HG03095 (cell line): ENCODE data around the gene CDC42SE2.
"Not testable (repeated sequence)": the region's sequence is repeated elsewhere in the genome, so short reads cannot be mapped to it uniquely, and the experiment has no call there.

ENCODE experiments used
- ATAC-seq: cut with Tn5 transposase; IDR thresholded peaks from one replicate; pipeline ENCODE4 v1.9.1; 2021; ENCODE audit warnings: moderate library complexity; ENCODE audit not compliant: unreplicated experiment

Gene CDC42SE2

DNA sequence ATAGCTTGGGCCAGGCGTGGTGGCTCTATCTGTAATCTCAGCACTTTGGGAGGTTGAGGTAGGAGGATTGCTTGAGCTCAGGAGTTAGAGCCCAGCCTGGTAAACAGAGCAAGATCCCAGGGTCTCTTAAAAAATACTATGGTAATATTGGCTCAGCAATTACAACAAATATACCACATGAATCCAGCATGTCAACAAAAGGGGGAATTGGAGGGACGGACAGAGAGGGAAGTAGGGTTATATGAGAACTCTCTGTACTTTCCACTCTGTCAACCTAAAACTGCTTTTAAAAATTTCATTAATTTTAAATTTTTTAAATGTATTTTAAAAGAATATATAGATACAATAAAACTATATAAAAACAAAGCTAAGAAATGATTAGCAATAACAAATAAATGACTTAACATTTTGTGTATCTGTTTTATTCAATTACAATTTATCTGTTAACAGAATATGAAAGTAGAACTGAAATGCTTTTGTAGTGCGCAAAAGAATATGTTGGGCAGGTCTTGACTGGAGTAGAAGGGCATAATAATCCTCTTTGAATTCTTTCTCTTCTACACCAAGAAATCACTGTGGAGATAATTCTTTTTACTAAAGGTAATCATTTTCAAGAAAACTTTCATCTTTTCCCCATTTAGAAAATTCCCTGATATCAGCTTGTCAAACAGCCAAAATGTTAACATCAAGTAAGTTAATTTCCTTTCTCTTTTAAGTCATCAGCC is 12.9 kb upstream of the CDC42SE2 start:
- no peak for ATAC-seq

DNA sequence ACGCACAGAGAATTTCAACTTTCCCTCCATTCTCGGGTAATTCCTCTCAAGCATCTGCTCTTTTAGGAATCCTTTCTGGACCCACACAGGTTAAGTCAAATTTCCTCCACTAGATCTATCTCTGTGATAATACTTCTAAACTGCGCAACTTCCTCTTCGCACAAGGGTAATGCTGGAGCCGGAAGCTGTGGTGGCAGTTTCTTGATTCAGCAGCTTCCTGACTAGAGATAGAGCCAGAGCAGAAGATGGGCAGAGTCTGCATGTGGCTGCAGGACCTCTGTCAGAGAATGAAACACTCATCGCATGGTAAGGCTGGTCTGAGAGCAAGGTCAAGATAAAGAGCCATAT is 11.1 kb upstream of the CDC42SE2 start:
- peak; percentile 85 for ATAC-seq

DNA sequence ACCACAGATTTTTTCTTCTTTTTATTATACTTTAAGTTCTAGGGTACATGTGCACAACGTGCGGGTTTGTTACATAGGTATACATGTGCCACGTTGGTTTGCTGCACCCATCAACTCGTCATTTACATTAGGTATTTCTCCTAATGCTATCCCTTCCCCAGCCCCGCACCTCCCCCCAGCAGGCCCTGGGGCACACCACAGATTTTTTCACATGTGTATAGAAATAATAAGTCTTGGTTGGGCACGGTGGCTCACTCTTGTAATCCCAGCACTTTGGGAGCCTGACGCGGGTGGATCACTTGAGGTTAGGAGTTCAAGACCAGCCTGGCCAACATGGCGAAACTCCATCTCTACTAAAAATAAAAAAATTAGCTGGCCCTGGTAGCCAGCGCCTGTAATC is 9.8 kb upstream of the CDC42SE2 start:
- ATAC-seq = not testable (repeated sequence)

DNA sequence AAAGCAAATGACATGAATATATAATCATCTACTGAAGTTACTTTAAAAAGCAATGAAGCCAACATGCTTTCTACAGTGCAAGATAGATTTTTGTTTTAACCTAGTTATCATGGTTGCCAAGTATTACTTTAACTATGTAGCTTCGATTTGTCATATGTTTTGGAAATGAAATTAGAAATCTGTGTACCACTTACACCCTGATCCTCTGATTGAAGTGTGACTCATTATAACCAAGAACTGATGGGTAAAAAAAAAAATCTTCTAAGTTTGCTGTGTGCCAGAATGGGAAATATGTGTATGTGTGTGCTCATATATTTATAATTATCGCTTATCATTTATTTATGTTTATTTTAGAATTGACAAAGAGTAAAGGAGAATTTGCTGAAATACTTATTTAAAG is 9.1 kb upstream of the CDC42SE2 start:
- ATAC-seq = no peak

DNA sequence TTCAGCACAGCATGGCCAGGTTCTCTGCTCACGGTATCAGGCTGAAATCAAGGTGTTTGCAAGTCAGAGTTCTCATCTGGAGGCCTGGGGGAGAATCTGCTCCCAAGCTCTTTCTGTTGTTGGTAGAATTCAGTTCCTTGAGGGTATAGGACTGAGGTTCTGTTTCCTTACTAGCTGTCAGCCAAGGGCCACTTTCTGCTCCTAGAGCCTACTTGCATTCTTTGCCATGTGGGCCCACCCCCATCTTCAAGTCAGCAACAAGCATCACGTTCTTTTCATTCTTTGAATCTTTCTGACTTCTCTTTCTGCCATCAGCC is 7.4 kb upstream of the CDC42SE2 start:
- ATAC-seq = no peak

DNA sequence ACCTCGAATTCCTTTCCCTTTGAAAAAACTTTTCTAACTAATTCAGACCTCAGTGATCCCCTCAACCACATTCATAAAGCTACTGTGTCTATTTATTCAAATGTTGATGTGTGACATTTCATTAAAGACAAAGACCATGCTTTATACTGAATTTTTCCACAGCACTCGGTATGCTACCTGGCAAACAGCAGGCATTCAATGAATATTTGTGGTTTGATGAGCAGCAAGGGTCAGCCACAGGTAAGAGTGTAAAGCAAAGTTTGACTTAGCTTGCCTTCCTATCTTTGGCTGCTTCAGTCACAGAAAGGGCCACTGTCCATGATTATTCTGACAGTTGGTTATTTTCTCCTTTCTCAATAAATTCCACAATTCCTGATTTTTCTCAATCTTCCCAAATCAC is 5.1 kb upstream of the CDC42SE2 start:
- ATAC-seq = no peak

DNA sequence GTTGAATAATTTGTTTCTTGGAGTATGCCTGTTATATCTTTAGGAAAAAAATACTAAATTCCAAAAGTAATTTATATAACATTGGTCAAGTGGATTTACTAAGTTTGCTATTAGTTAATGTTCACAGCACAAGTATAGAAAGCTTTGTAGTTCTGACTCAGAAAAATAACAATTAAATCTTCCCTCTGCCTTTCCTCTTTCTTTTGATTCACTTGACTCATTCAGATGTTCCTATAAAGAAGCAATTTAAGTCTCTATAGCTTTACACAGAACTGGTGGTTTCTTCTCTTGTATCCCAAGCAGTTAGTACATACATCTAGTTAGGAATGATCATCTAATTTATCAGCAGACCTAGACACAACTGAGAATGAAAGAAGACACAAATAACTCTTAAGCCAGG is 4.5 kb upstream of the CDC42SE2 start:
- ATAC-seq = no peak

DNA sequence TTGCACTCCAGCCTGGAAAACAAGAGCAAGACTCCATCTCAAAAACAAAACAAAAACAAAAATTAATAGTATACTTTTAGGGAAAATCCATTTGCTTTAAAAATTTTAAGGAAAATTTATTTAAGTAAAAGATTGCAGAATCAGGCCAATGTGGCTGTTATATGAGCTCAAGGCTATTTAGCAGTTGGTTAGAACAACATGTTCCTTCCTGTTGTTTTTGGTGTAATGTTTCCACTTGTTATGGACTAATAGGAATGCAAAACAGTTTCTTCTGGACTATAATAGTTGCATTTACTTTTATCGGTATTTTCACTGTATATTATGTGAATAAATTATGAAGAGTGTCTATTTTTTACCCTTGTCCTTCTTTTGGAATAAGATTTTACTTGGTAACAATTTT is 3.0 kb upstream of the CDC42SE2 start:
- ATAC-seq = no peak

DNA sequence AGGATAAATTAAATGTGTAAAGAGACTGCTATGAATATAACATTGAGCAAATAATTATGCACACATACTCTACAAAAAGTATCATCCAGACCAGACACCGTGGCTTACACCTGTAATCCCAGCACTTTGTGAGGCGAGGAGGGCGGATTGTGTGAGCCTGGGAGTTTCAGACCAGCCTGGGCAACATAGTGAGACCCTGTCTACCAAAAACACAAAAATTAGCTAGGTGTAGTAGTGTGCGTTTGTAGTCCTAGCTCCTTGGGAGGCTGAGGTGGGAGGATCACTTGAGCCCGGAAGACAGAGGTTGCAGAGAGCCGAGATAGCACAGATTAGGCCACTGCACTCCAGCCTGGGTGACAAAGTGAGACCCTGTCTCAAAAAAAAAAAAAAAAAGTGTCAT is 2.4 kb upstream of the CDC42SE2 start:
- no peak for ATAC-seq

DNA sequence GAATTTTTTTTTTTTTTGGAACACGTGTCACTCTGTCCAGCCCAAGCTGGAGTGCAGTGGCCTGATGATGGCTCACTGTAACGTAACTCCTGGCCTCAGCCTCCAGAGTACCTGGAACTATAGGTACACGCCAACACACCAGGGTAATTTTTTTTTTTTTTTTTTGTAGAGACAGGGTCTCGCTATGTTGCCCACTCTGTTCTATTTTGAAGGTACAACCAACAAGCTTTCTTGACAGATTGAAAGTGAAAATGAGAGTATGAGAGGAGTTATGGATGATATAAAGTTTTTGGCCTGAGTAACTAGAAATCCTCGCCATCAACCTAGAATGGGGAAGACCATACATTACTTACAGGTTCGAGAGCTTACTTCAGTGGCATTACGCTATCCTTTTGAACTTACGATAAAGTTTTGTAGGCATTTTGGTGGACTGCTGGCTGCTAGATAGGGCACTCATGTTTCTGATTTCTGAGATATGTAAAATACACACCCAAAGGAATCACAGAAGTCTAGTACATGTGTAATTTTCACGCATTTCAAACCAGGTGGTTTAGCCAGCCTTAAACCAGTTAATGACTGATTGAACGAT is 806 bp upstream of the CDC42SE2 start:
- ATAC-seq = peak; percentile 0

DNA sequence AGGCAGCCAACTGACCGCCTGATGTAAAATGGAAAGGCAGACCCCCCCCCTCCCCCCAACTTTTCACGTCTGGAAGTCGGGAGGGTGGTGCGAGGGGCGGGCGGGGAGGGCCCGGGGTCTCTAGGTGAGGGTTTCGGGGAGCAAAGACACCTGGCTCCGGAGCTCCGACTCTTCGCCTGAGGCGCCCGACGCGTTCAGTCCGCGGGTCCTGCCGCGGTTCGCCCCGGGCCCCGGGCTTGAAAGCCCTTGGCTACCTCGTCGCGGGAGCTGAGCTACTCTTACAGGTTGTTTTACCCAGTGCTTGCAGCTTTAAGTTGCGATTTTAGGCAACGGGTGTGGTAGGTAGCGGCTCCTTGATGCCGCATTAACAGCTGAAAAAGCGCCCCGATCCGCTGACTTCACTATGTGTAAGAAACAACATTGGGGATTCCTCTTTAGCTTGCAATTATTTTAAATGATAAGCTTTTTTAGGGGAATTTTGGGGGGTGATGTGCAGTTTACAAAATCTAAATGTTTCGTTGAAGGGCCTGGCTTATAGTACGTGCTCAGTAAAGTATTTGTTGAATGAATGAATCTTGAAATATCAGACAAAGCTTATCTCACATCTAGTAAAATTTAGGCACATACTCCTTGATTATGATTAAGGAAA is 722 bp downstream of the CDC42SE2 start:
- no peak for ATAC-seq

DNA sequence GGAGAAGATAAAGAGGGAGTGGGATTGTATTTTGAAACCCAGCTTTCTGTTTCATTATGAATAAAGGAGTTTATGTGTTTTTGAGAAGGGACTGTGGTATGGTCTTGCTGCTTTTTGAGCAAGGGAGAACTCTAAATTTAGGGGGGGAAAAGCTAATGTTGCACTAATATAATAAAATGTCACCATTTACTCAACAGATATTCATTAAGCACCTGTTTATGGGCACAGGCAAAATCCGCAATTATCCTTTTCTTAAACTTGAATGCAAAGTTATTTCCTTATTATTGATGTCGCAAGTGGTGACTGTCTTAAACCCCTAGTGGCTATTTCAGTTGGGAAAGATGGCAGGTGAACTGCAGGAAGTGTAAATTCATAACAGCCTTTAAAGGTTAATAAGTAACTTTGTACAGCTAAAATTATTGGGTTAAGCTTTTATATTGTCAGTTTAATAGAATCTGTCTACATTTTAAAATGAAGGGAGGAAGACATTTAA is 1.5 kb downstream of the CDC42SE2 start:
- peak; percentile 25 for ATAC-seq

DNA sequence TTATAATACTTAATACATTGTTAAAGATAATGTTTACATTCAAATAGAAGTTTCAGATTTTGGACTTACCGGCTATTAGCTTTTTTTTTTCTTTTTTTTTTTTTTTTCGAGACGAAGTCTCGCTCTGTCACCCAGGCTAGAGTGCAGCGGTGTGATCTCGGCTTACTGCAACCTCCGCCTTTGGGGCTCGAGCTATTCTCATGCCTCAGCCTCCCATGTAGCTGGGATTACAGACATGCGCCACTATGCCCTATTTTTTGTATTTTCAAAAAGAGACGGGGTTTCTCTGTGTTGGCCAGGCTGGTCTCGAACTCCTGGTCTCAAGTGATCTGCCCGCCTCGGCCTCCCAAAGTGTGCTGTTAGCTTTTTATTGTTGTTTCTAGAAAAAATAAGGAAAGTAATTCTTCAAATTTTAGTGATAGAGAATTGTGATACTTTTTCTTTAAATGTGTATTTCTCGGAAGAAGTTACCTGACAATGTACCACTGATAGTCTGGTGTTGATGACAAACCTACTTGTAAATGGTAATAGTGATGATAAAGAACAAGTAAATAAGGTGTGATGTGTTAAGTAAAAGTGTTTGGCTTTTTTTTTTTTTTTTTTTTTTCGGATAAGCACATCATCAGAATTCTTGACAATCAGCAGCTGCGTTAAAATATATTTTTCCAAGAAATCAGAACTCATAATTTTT is 2.7 kb downstream of the CDC42SE2 start:
- no peak for ATAC-seq

DNA sequence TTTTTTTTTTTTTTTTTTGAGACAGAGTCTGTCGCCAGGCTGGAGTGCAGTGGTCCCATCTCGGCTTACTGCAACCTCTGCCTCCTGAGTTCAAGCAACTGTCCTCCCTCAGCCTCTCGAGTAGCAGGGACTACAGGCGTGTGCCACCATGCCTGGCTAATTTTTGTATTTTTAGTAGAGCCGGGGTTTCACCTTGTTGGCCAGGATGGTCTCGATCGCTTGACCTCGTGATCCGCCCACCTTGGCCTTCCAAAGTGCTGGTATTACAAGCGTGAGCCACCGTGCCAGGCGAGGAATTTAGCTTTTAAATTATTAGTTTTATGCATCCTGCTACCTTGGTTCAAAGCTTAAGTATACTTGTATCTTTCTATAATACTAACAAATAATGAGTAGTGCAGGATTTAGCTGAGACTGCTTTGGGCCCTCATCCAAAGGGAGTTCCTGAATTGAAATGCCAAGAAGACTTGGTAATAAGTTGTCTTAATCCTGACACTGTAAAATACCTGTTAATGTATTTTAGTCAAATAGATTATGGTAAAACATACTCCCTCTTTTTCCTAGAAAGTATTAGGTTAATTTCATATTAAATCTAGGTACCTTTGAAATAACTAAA is 5.0 kb downstream of the CDC42SE2 start:
- no peak for ATAC-seq

DNA sequence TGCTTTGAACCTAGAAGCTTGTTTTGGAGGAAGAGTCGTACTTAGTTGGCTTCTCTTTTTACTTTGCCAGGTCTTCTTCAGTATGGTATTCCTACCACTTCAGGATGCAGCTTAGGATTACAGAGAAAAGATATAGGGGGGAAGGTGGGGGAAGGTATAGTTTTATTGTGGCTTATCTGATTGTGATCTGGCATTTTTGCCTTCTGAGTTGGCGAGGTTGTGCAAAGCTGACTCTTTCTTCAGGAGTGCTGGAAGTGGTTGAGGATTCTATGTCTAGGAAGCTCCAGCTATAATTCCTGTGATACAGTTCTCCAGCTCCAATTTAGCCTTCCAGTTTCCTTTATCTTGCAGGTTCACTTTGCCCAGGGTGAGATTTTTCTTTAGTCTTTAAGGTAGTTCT is 7.0 kb downstream of the CDC42SE2 start:
- ATAC-seq = no peak

DNA sequence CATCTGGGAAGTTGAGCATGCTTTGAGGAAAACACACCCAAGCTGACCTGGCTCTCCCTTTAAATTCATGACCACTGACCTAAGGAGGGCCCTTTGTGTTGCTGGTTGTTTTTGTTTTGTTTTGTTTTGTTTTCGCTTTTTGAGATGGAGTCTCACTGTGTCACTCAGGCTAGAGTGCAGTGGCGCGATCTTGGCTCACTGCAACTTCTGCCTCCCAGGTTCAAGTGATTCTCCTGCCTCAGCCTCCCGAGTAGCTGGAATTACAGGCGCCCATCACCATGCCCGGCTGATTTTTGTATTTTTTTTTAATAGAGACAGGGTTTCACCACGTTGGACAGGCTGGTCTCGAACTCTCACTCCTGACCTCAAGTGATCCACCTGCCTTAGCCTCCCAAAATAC is 8.0 kb downstream of the CDC42SE2 start:
- not testable (repeated sequence) for ATAC-seq

DNA sequence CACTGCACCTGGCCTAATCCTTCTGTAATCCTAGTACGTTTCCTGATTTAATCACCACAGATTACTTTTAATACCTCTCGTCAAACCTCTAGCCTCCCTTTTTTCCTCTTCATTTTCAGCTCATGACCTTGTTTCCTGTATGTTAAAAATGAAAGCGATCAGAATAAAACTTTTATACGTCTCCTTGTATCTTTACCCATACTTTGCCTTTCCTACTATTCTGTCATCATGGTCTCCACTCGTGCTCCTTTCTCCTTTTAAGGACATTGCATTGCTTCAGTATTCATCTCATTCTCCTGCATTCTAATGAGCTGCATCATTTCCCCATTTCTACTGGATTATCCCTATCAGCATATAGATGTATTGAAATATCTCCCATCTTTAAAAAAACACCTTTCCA is 8.5 kb downstream of the CDC42SE2 start:
- ATAC-seq = no peak

DNA sequence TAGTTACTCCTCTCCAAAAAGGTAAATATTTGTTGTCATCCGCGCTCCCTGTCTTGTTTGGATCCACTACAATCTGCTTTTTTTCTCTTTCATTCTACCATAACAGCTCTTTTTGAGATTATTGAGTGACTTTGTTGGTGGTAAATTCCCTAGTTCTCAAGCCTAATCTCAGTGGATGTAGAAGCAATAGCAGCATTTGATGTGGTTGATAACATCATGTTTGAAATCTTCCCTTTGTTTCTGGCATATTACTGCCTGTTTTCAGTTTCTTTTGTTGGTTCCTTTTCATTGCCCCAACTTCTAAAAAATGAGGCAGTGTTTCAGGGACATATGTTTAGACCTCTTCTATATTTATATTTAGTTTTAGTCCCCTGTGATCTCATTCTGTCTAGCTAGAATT is 8.9 kb downstream of the CDC42SE2 start:
- peak; percentile 26 for ATAC-seq

DNA sequence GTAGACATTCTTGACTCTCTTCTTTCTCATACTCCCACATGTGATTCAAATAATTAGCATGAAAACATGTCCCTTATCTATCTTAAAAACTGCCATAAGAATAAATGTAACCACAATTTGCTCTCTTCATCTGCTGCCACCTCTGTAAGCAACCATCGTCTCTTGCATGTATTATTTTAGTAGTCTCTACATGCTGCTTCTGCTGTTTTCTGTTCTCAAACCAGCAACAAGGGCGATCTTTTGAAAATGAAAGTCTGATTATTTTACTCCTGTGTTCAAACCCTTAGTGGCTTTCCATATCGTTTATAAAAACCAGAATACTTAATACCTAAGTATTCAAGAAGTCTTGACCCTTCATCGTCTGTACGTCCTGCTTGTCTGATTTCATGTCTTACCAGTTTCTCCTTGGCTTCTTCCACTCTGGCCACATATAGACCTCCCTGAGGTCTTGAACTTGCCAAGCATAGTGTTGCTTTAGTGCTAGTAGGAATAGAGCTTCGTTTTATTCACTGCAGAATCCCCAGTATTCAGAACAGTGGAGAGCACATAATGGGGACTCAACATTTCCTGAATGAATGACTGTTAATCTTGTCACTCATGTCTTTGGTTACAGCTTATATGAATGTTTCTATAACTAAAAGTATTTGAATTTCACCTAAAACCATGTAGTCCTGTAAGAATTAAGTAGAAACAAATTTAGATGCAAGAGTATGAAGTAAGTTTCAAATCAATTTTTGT is 10.6 kb downstream of the CDC42SE2 start:
- no peak for ATAC-seq

DNA sequence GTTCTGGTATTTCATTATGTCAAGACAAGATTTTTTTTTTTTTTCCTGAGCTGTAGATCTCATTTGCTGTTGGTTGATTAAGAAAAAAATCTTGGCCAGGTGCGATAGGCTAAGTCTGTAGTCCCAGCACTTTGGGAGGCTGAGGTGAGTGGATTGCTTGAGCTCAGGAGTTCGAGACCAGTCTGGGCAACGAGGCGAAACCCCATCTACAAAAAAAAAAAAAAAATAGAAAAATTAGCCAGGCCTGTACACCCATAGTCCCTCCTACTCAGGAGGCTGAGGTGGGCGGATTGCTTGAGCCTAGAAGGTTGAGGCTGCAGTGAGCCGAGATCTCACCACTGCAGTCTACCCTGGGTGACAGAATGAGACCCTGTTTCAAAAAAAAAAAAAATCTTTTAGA is 12.2 kb downstream of the CDC42SE2 start:
- no peak for ATAC-seq

DNA sequence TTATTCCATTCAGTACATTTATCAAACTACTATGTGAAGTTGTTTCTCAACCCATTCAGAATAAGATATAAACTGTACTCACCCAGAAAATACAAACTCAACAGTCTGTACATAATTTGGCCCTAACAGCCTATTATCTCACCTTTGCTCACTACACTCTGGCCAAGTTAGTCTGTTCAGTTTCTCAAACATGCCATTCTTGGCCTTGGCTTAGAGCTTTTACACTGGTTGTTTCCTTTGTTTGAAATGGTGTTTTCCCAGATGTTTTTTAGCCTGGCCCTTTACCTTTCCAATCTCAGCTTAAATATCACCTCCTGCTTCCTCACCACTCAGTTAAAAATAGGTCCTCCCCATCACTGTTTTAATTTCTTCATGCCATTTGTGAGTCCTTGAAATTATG is 13.6 kb downstream of the CDC42SE2 start:
- ATAC-seq = no peak
